Measurements from ENCODE around the gene CALM1. TPM values are rescaled to one million over a fixed set of nuclear protein-coding genes. Genes with fewer than 3 reads are reported as not detected.
A peak's percentile ranks its signal among the peaks of the same experiment; 100 is the strongest.

The CALM1 gene
- total and polyA plus RNA-seq, 10 of the 15 experiments (the other 5 are each of a cell fraction or from before 2014, with no cell fraction given), result 110 to 729 (median 261) TPM

GRCh38 chr14:90382491-90383125 lies 14.2 kb upstream of the CALM1 start (continued):
- TF ChIP-seq SPI1 (IDR thresholded peaks at IDR 0.05; ENCODE audit: borderline replicate concordance, insufficient read depth, low read depth, low read length) (no peak), SUZ12 (IDR thresholded peaks at IDR 0.05; ENCODE audit: unreplicated experiment) (no peak), GATAD2B (conservative IDR thresholded peaks at IDR 0.05; ENCODE audit: low read depth) (0 out of 2 replicates have a peak, but pooled peaks have one; percentile 7), NFYB (IDR thresholded peaks at IDR 0.05; ENCODE audit: insufficient read depth, low read depth, low read length) (no peak), MTA2 (IDR thresholded peaks at IDR 0.05; ENCODE audit: low read depth) (no peak)

DNA sequence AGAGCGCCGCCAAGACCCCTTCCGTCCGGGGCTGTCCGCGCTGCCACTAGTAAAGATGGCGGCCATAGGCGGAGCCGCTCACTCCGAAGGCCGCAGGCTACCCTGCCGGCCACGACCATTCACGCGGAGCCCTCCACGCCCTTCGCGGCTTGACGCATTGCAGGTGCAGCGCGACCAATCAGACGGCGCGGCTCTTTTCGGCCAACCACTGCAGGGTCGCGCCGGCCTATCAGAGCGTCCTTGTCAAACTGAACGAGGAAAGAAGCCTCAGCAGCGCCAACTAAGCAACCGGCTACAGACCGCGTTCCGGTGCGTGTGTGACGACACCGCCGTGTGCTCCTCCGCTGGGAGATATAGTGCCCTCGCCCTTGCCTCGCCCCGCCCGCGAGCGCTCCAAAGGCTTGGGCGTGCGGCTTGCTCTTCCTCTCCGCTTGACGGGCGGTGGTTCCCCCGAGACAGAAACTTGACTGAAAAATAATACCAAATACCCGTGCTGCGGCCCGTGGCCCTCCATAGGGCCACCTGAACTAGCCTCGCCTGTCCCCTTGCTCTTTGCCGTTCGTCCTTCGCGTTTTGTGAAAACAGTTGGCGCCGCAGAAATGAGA lies 13.6 kb upstream of the CALM1 start:
- Histone ChIP-seq H3K36me3 (ENCODE audit: control insufficient read depth in 2 of 2, insufficient read depth in 2 of 2, low read length in 1 of 2) (no peaks in the 10 kb centered on the region), H3K79me2 (ENCODE audit: control insufficient read depth, insufficient read depth, low read length) (no peaks in the 10 kb centered on the region; the same call in none of the 2 replicates), H2AFZ (ENCODE audit: control insufficient read depth, low read depth, low read length) (peak overlapping the region; percentile 86), H3K27me3 (replicated peaks in 1 of 2; ENCODE audit: control insufficient read depth in 2 of 2, insufficient read depth in 2 of 2, low read length in 1 of 2) (no peaks in the 10 kb centered on the region), H4K20me1 (ENCODE audit: control insufficient read depth, insufficient read depth) (no peaks in the 10 kb centered on the region), H3K27ac (ENCODE audit: control insufficient read depth, insufficient read depth) (peak overlapping the region; percentile 98), H3K9me3 (replicated peaks; ENCODE audit: control insufficient read depth, insufficient read depth, low read length) (no peaks in the 10 kb centered on the region), H3K4me1 (ENCODE audit: control insufficient read depth, insufficient read depth, low read length) (peaks cover 7% of the 10 kb centered on the region), H3K4me3 (peak overlapping the region; percentile 82), H3K9ac (ENCODE audit: control insufficient read depth, insufficient read depth, low read length) (peak overlapping the region; percentile 100), H3K4me2 (ENCODE audit: control insufficient read depth, insufficient read depth) (peak overlapping the region; percentile 99)
- RAD21 ChIA-PET (ENCODE audit: unreplicated experiment), result interaction anchor here (0.6 to 1.3 kb wide), 4 partner anchors 12 to 269 kb away, joined by 3 to 4 read pairs (median 4); partner anchors contain the start of gene CALM1
- ATAC-seq (peak; percentile 96), FAIRE-seq (peak; percentile 97), DNase-seq (ENCODE audit: low read depth, low spot score) (peak; percentile 98)
- SMC1A ChIA-PET (ENCODE audit: uncharacterized antibody, unreplicated experiment), result interaction anchor here (1.2 to 2.1 kb wide), 3 partner anchors 12 to 16 kb away, joined by 4 to 9 read pairs (median 8); no protein-coding TSS in a partner anchor
- no TSS peak for BruUV-seq (replicated peaks)
- POLR2A ChIA-PET, result interaction anchor here (0.6 to 5.8 kb wide), 3 partner anchors 13 to 779 kb away, joined by 3 to 43 read pairs (median 4); partner anchors contain the start of gene CALM1
- CTCF ChIA-PET, result interaction anchor here (1.1 to 2.9 kb wide), 5 partner anchors 13 to 20 kb away, joined by 3 to 17 read pairs (median 6); partner anchors contain the start of gene CALM1
- intact Hi-C loops (cut with micrococcal nuclease; ENCODE audit: unreplicated experiment), result loop anchor here (1.0 to 5.0 kb wide), 4 partner anchors 13 to 428 kb away; partner anchors contain the start of genes EFCAB11, NRDE2, PSMC1 and TDP1
- in situ Hi-C loops (cut with MboI), result loop anchor here (25.0 kb wide), 1 partner anchor 1129 kb away; the partner anchor contains the start of gene PPP4R3A
- WGBS (ENCODE audit: insufficient coverage, insufficient replicate concordance, low lambda C conversion rate, missing lambda C conversion rate), result 2% methylated on average over 62 of the region's 62 CpGs
- TF ChIP-seq TCF3 (IDR thresholded peaks at IDR 0.05; ENCODE audit: borderline replicate concordance, insufficient read depth, low read depth, low read length), result no peak; the same call in 1 of the 2 replicates
- no peak for TF ChIP-seq FOXK2 (IDR thresholded peaks at IDR 0.05)
- TF ChIP-seq RCOR1 (conservative IDR thresholded peaks at IDR 0.05; ENCODE audit: low read depth, low read length), result no peak; the same call in 1 of the 2 replicates
- TF ChIP-seq MTA2 (IDR thresholded peaks at IDR 0.05; ENCODE audit: low read depth), result no peak
- TF ChIP-seq ETV6 (conservative IDR thresholded peaks at IDR 0.05 in 1 of 2, IDR thresholded peaks at IDR 0.05 in 1 of 2; ENCODE audit: borderline replicate concordance in 1 of 2, low read depth in 1 of 2), result peak in 1 of 2 experiments; percentile 74; a peak in 2 of 4 replicates
- no peak for TF ChIP-seq USF1 (IDR thresholded peaks at IDR 0.05; ENCODE audit: borderline replicate concordance, extremely low read length, insufficient read depth, low read depth, low read length)
- peak; percentile 89 for TF ChIP-seq SIN3A (IDR thresholded peaks at IDR 0.05; ENCODE audit: low read depth, low read length)
- no peak for TF ChIP-seq BMI1 (IDR thresholded peaks at IDR 0.05; ENCODE audit: borderline replicate concordance)
- TF ChIP-seq ZNF207 (IDR thresholded peaks at IDR 0.05; ENCODE audit: borderline replicate concordance), result peak; percentile 43; the same call in 1 of the 2 replicates
- TF ChIP-seq NR2F1 (conservative IDR thresholded peaks at IDR 0.05), result peak; percentile 69; the same call in 1 of the 2 replicates
- TF ChIP-seq ZNF24 (IDR thresholded peaks at IDR 0.05), result peak; percentile 29; the same call in 1 of the 2 replicates
- TF ChIP-seq KDM1A (IDR thresholded peaks at IDR 0.05; ENCODE audit: borderline replicate concordance), result no peak
- peak; percentile 60 for TF ChIP-seq BCL11A (IDR thresholded peaks at IDR 0.05; ENCODE audit: low read depth, low read length)
- TF ChIP-seq POLR2AphosphoS5 (IDR thresholded peaks at IDR 0.05; ENCODE audit: low read length), result peak; percentile 87
- TF ChIP-seq PML (IDR thresholded peaks at IDR 0.05; ENCODE audit: low read length), result peak; percentile 92

Measured in GM12878 (cell line).